Bronchial epithelial cell (primary cell): Measurements from ENCODE around the gene FAM168A. TPM values are rescaled to one million over a fixed set of nuclear protein-coding genes. Genes with fewer than 3 reads are reported as not detected.
"Not testable (repeated sequence)": the region's sequence is repeated elsewhere in the genome, so short reads cannot be mapped to it uniquely, and the experiment has no call there.

Experiments
- DNase-seq: peaks from one replicate; pipeline ENCODE4 v3.0.0-alpha.2; 2010; ENCODE audit warnings: low read depth
- FAIRE-seq: peaks from 2 replicates; lab custom pipeline; 2011; peaks lifted over from hg19 to GRCh38; lab: Jason Lieb, UNC
- H3K27me3 ChIP-seq: 2 replicates; pipeline ENCODE4 v1.5.1; 2011; ENCODE audit warnings: low read length; ENCODE audit not compliant: control insufficient read depth, insufficient read depth
- H3K36me3 ChIP-seq: 2 replicates; pipeline ENCODE4 v1.5.1; 2011; ENCODE audit warnings: low read length; ENCODE audit not compliant: control insufficient read depth, insufficient read depth
- H3K4me3 ChIP-seq: 2 replicates; pipeline ENCODE4 v1.5.1; 2011; ENCODE audit warnings: mild to moderate bottlenecking, low read depth, low read length, control low read depth
- CTCF ChIP-seq: IDR thresholded peaks from 2 replicates; pipeline ENCODE4 v1.5.1; 2011; ENCODE audit warnings: mild to moderate bottlenecking, moderate library complexity, low read length, control low read depth, inconsistent platforms; ENCODE audit not compliant: insufficient read depth, severe bottlenecking
- total RNA-seq: library from RNA; depleted of rRNA; stranded (reverse); fragments of >200 nt; gene quantifications from 2 replicates; pipeline ENCODE4 v1.2.1, GENCODE V29; 2014

FAM168A gene
- total RNA-seq, 1 donor from 2014 or later: 4.7 TPM

- TF ChIP-seq CTCF: no peak
- no peaks in the 10 kb centered on the region for H3K36me3 ChIP-seq
- DNase-seq (no peak), FAIRE-seq (no peak)
- no peaks in the 10 kb centered on the region for H3K27me3 ChIP-seq
- no peak overlapping the region for H3K4me3 ChIP-seq
Measured at GRCh38 chr11:73439002-73439843, 158.7 kb downstream of the FAM168A start.

- not testable (repeated sequence) for H3K4me3 ChIP-seq, DNase-seq, FAIRE-seq
Measured at GRCh38 chr11:73436859-73437258, 161.1 kb downstream of the FAM168A start.

GRCh38 chr11:73431396-73431795, 166.5 kb downstream of the FAM168A start:
- no peaks in the 10 kb centered on the region for H3K36me3 ChIP-seq
- no peaks in the 10 kb centered on the region for H3K27me3 ChIP-seq
- no peak for TF ChIP-seq CTCF
- no peak overlapping the region for H3K4me3 ChIP-seq
- no peak for DNase-seq
- FAIRE-seq: no peak

More at GRCh38 chr11:73436859-73437258, 161.1 kb downstream of the FAM168A start:
- H3K27me3 ChIP-seq, H3K36me3 ChIP-seq: not testable (repeated sequence)

GRCh38 chr11:73430326-73430725, 167.6 kb downstream of the FAM168A start:
- DNase-seq (no peak), FAIRE-seq (no peak)
- TF ChIP-seq CTCF: no peak
- no peaks in the 10 kb centered on the region for H3K36me3 ChIP-seq
- H3K4me3 ChIP-seq: no peak overlapping the region
- no peaks in the 10 kb centered on the region for H3K27me3 ChIP-seq

GRCh38 chr11:73429121-73429750, 168.7 kb downstream of the FAM168A start:
- H3K36me3 ChIP-seq: no peaks in the 10 kb centered on the region

More at GRCh38 chr11:73429121-73429750, 168.7 kb downstream of the FAM168A start:
- FAIRE-seq: no peak
- DNase-seq: no peak
- Histone ChIP-seq H3K27me3 (no peaks in the 10 kb centered on the region), H3K4me3 (no peak overlapping the region)
- no peak for TF ChIP-seq CTCF
